HCT116 (cell line): ENCODE data around the gene HIBADH. TPM values are rescaled to one million over a fixed set of nuclear protein-coding genes. Genes with fewer than 3 reads are reported as not detected.

Experiments
- ATAC-seq: fragments of 200-7000 bp; cut with Tn5 transposase; 2 replicates; pipeline ENCODE4 v1.9.1; 2020; ENCODE audit warnings: mild to moderate bottlenecking, moderate library complexity
- BruUV-seq: library from RNA; stranded (reverse); fragments of 400-500 nt; replicated peaks from 2 replicates; lab custom pipeline; 2021; lab: Mats Ljungman, UMichigan
- CTCF ChIA-PET: fragments of 300-600 bp; sonication (Branson Sonifier 250); formaldehyde crosslinking; loops from one replicate; lab custom pipeline; 2021; ENCODE audit warnings: antibody characterized with exemption; lab: Charles Lee
- POLR2A ChIA-PET: fragments of 300-600, 350-600 bp; sonication (Branson Sonifier 250); formaldehyde crosslinking; loops from one replicate; lab custom pipeline; 2021; ENCODE audit warnings: antibody characterized with exemption; lab: Charles Lee
- RAD21 ChIA-PET, 2 experiments: fragments of 300-600 bp; sonication (Branson Sonifier 250); formaldehyde crosslinking; loops; one replicate each; lab custom pipeline; 2023; ENCODE audit warnings: low total read pairs in 2 of 2; ENCODE audit not compliant: uncharacterized antibody in 2 of 2, unreplicated experiment in 2 of 2, low non-redundant PET in 1 of 2; lab: Charles Lee
- DNase-seq: peaks from one replicate; pipeline ENCODE4 v3.0.0-alpha.2; 2010; ENCODE audit warnings: low read depth, low spot score
- H2AFZ ChIP-seq: fragments of 200-600 bp; shearing (Covaris generic), sonication (generic); 2 replicates; pipeline ENCODE4 v1.6.1; 2017; ENCODE audit warnings: low read depth, mixed run types, mixed read lengths, antibody characterized with exemption, low read length; ENCODE audit not compliant: poor library complexity, severe bottlenecking
- H3K27ac ChIP-seq: 2 replicates; pipeline ENCODE4 v1.5.1; 2012; ENCODE audit warnings: low read depth, low read length
- H3K27me3 ChIP-seq: fragments of 200-600 bp; sonication (generic); 2 replicates; pipeline ENCODE4 v1.6.1; 2016; ENCODE audit warnings: mixed run types, low read length, mixed read lengths; ENCODE audit not compliant: insufficient read depth
- H3K36me3 ChIP-seq, 2 experiments: fragments of 200-500 bp in 1 of 2; fragments of 200-600 bp in 1 of 2; sonication (Bioruptor generic) in 1 of 2; sonication (generic) in 1 of 2; 2 replicates each; pipeline versions ENCODE4 v1.5.1 to v1.6.1; 2014 to 2016; ENCODE audit warnings: low read length in 2 of 2, inconsistent platforms in 1 of 2, mixed read lengths in 1 of 2, mixed run types in 1 of 2; ENCODE audit not compliant: insufficient read depth in 2 of 2, control insufficient read depth in 1 of 2
- H3K4me1 ChIP-seq, 2 experiments: fragments of 200-600 bp in 1 of 2; sonication (generic) in 1 of 2; 2 replicates each; pipeline versions ENCODE4 v1.5.1 to v1.6.1; 2012 to 2017; ENCODE audit warnings: low read length in 2 of 2, inconsistent platforms in 1 of 2, mild to moderate bottlenecking in 1 of 2, mixed read lengths in 1 of 2, mixed run types in 1 of 2, moderate library complexity in 1 of 2; ENCODE audit not compliant: insufficient read depth in 2 of 2, control insufficient read depth in 1 of 2
- H3K4me2 ChIP-seq: fragments of 200-600 bp; sonication (generic); 2 replicates; pipeline ENCODE4 v1.6.1; 2017; ENCODE audit warnings: mixed run types, low read length, mixed read lengths
- H3K4me3 ChIP-seq, 2 experiments: fragments of 200-600 bp in 1 of 2; sonication (generic) in 1 of 2; replicated peaks in 1 of 2; 2 replicates each; pipeline ENCODE4 v1.5.1; 2011 to 2016; ENCODE audit warnings: low read length in 2 of 2, control low read depth in 1 of 2, low read depth in 1 of 2, mild to moderate bottlenecking in 1 of 2, mixed read lengths in 1 of 2, mixed run types in 1 of 2
- H3K79me2 ChIP-seq: fragments of 200-600 bp; sonication (generic); 2 replicates; pipeline ENCODE4 v1.6.1; 2017; ENCODE audit warnings: mild to moderate bottlenecking, mixed run types, low read length, moderate library complexity, mixed read lengths; ENCODE audit not compliant: insufficient read depth
- H3K9ac ChIP-seq: fragments of 200-600 bp; sonication (generic); 2 replicates; pipeline ENCODE4 v1.6.1; 2016; ENCODE audit warnings: low read length, mixed read lengths
- H3K9me2 ChIP-seq: fragments of 200-600 bp; sonication (generic), shearing (Covaris generic); 2 replicates; pipeline ENCODE4 v1.6.1; 2017; ENCODE audit warnings: mixed run types, mild to moderate bottlenecking, moderate library complexity; ENCODE audit not compliant: insufficient read depth
- H3K9me3 ChIP-seq, 2 experiments: fragments of 200-500 bp in 1 of 2; fragments of 200-600 bp in 1 of 2; sonication (Bioruptor generic) in 1 of 2; sonication (generic) in 1 of 2; 2 replicates each; pipeline ENCODE4 v1.6.1; 2014 to 2017; ENCODE audit warnings: low read length in 2 of 2, mixed read lengths in 2 of 2, inconsistent platforms in 1 of 2, low read depth in 1 of 2, mild to moderate bottlenecking in 1 of 2, mixed run types in 1 of 2, moderate library complexity in 1 of 2; ENCODE audit not compliant: control insufficient read depth in 1 of 2, insufficient read depth in 1 of 2
- H4K20me1 ChIP-seq: fragments of 200-600 bp; sonication (generic), shearing (Covaris generic); 2 replicates; pipeline ENCODE4 v1.6.1; 2017; ENCODE audit warnings: mixed run types, mild to moderate bottlenecking, moderate library complexity; ENCODE audit not compliant: insufficient read depth
- CBX3 ChIP-seq: IDR thresholded peaks from 2 replicates; pipeline ENCODE4 v1.6.1; 2012; ENCODE audit warnings: low read depth
- CEBPB ChIP-seq: IDR thresholded peaks from 2 replicates; pipeline ENCODE4 v1.6.1; 2012; ENCODE audit warnings: low read depth
- CTCF ChIP-seq, 3 experiments: fragments of 200-600 bp in 1 of 3; sonication (generic) in 1 of 3; IDR thresholded peaks in 2 of 3; conservative IDR thresholded peaks in 1 of 3; 2 replicates each; pipeline ENCODE4 v1.5.1; 2012 to 2017; ENCODE audit warnings: low read depth in 2 of 3, low read length in 2 of 3, antibody characterized with exemption in 1 of 3, borderline replicate concordance in 1 of 3, control low read depth in 1 of 3, mild to moderate bottlenecking in 1 of 3, mixed read lengths in 1 of 3, mixed run types in 1 of 3, moderate library complexity in 1 of 3; ENCODE audit not compliant: insufficient read depth in 1 of 3
- ELF1 ChIP-seq: IDR thresholded peaks from 2 replicates; pipeline ENCODE4 v1.6.1; 2012; ENCODE audit warnings: low read depth, borderline replicate concordance
- EZH2phosphoT487 ChIP-seq: fragments of 200-600 bp; IDR thresholded peaks from 2 replicates; pipeline ENCODE4 v1.6.1; 2018; ENCODE audit warnings: antibody characterized with exemption, borderline replicate concordance
- SIN3A ChIP-seq: IDR thresholded peaks from 2 replicates; pipeline ENCODE4 v1.6.1; 2012; ENCODE audit warnings: low read depth
- SRF ChIP-seq: IDR thresholded peaks from 2 replicates; pipeline ENCODE4 v1.6.1; 2012; ENCODE audit warnings: low read depth
- YY1 ChIP-seq: IDR thresholded peaks from 2 replicates; pipeline ENCODE4 v1.6.1; 2011; ENCODE audit warnings: low read length, low read depth, moderate library complexity, mild to moderate bottlenecking; ENCODE audit not compliant: insufficient replicate concordance; ENCODE audit errors: extremely low read depth
- ZBTB33 ChIP-seq: IDR thresholded peaks from 2 replicates; pipeline ENCODE4 v1.6.1; 2011; ENCODE audit warnings: mild to moderate bottlenecking, low read length, moderate library complexity; ENCODE audit not compliant: insufficient replicate concordance; ENCODE audit errors: extremely low read depth
- ZFX ChIP-seq: fragments of 450-650 bp; IDR thresholded peaks from 2 replicates; pipeline ENCODE4 v1.6.1; 2017
- ZNF274 ChIP-seq: fragments of 200-500 bp; sonication (Bioruptor generic); IDR thresholded peaks from 2 replicates; pipeline ENCODE4 v1.6.1; 2014; ENCODE audit warnings: mild to moderate bottlenecking, low read depth, low read length, inconsistent platforms
- intact Hi-C: fragments of 100-400 bp; cut with micrococcal nuclease; formaldehyde crosslinking; loops from 2 replicates; pipeline ENCODE4 v1.10.0; 2022
- total RNA-seq: library from RNA; stranded (reverse); gene quantifications from one replicate; pipeline ENCODE4 v1.2.1, GENCODE V29; 2021; ENCODE audit not compliant: unreplicated experiment

HIBADH gene
- total RNA-seq, 1 experiment from 2014 or later: 32.4 TPM

DNA sequence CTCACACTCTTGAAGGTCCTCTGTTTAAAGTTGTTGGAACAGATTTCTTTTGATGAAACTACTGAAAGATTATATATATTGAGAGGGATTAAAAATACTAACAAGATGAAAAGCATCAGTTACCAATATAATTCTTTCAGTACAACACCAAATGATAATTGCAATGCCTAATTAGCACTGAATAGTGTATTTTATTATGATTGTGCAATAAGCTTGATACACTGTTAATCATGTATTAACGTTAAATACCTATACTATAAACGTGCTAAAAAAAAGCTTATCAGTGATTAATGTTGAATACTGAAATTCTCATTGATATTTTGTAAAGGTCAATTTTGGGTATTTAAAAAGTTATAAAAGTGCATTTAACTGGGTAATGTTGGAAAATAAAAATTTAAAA is 61.5 kb downstream of the HIBADH start:
- Histone ChIP-seq H3K27me3 (no peaks in the 10 kb centered on the region), H3K9me3 (no peaks in the 10 kb centered on the region), H3K4me3 (no peak overlapping the region), H4K20me1 (peaks cover 4% of the 10 kb centered on the region; the same call in 1 of the 2 replicates), H3K36me3 (no peaks in the 10 kb centered on the region), H3K4me1 (no peaks in the 10 kb centered on the region), H3K9ac (no peak overlapping the region), H3K4me2 (no peak overlapping the region), H3K27ac (no peak overlapping the region), H3K9me2 (no peaks in the 10 kb centered on the region), H2AFZ (no peak overlapping the region), H3K79me2 (no peaks in the 10 kb centered on the region)
- no peak for TF ChIP-seq ZNF274
- no peak for TF ChIP-seq ZBTB33
- no peak for TF ChIP-seq YY1
- TF ChIP-seq CEBPB: no peak
- no peak for TF ChIP-seq SRF
- TF ChIP-seq ELF1: no peak
- no peak for TF ChIP-seq ZFX
- TF ChIP-seq CTCF (IDR thresholded peaks at IDR 0.05 in 2 of 3, conservative IDR thresholded peaks at IDR 0.05 in 1 of 3; ENCODE audit: borderline replicate concordance in 1 of 3, insufficient read depth in 1 of 3, low read depth in 2 of 3, low read length in 2 of 3): no peak
- no peak for TF ChIP-seq EZH2phosphoT487
- TF ChIP-seq SIN3A: no peak
- no peak for TF ChIP-seq CBX3
- ChIA-PET POLR2A (no interaction called here), CTCF (no interaction called here), RAD21 (no interaction called here)
- ATAC-seq (no peak), DNase-seq (no peak)
- BruUV-seq: no TSS peak
- intact Hi-C loops: no loop called here
